Measurements from ENCODE around the gene AMER3.

- TF ChIP-seq, protein P1, sequence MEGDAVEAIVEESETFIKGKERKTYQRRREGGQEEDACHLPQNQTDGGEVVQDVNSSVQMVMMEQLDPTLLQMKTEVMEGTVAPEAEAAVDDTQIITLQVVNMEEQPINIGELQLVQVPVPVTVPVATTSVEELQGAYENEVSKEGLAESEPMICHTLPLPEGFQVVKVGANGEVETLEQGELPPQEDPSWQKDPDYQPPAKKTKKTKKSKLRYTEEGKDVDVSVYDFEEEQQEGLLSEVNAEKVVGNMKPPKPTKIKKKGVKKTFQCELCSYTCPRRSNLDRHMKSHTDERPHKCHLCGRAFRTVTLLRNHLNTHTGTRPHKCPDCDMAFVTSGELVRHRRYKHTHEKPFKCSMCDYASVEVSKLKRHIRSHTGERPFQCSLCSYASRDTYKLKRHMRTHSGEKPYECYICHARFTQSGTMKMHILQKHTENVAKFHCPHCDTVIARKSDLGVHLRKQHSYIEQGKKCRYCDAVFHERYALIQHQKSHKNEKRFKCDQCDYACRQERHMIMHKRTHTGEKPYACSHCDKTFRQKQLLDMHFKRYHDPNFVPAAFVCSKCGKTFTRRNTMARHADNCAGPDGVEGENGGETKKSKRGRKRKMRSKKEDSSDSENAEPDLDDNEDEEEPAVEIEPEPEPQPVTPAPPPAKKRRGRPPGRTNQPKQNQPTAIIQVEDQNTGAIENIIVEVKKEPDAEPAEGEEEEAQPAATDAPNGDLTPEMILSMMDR (IDR thresholded peaks at IDR 0.05; ENCODE audit: poor library complexity): no peak
- TF ChIP-seq EZH2phosphoT487 (IDR thresholded peaks at IDR 0.05; ENCODE audit: low read depth, severe bottlenecking, unreplicated experiment): no peak
- no peak for TF ChIP-seq EZH2 (IDR thresholded peaks at IDR 0.05; ENCODE audit: borderline replicate concordance)
These were observed 41.0 kb downstream of the AMER3 start for GRCh38 chr2:130796290-130796689.

Data from hepatocyte (in vitro differentiated cells).